RWPE2 (cell line): ENCODE measurements around the gene DYNC1I1.

Experiments used
- ATAC-seq: fragments of 200-7000 bp; cut with Tn5 transposase; 3 replicates; pipeline ENCODE4 v1.9.1; 2021; ENCODE audit warnings: low read depth
- DNase-seq: peaks from one replicate; pipeline ENCODE4 v3.0.0-alpha.2; 2020; ENCODE audit warnings: low spot score
- H3K27ac ChIP-seq: fragments of 450-650 bp; 2 replicates; pipeline ENCODE4 v1.5.1; 2017; ENCODE audit warnings: mild to moderate bottlenecking; ENCODE audit not compliant: poor library complexity, severe bottlenecking
- H3K27me3 ChIP-seq: fragments of 250-450 bp; sonication (Bioruptor Pico); 2 replicates; pipeline ENCODE4 v1.5.1; 2021; ENCODE audit warnings: mild to moderate bottlenecking, moderate library complexity; ENCODE audit not compliant: insufficient read depth, poor library complexity, severe bottlenecking
- H3K36me3 ChIP-seq: fragments of 250-450 bp; sonication (Bioruptor Pico); 2 replicates; pipeline ENCODE4 v1.5.1; 2020; ENCODE audit warnings: low read depth, mild to moderate bottlenecking, moderate library complexity
- H3K4me1 ChIP-seq: fragments of 250-450 bp; sonication (Bioruptor Pico); 2 replicates; pipeline ENCODE4 v1.5.1; 2021; ENCODE audit warnings: mild to moderate bottlenecking, moderate library complexity; ENCODE audit not compliant: insufficient read depth, poor library complexity, severe bottlenecking
- H3K4me3 ChIP-seq: fragments of 250-450 bp; sonication (Bioruptor Pico); 2 replicates; pipeline ENCODE4 v1.5.1; 2021; ENCODE audit warnings: mild to moderate bottlenecking, moderate library complexity; ENCODE audit not compliant: severe bottlenecking
- H3K9me3 ChIP-seq: fragments of 250-450 bp; sonication (Bioruptor Pico); 2 replicates; pipeline ENCODE4 v1.5.1; 2021; ENCODE audit warnings: mild to moderate bottlenecking, moderate library complexity; ENCODE audit not compliant: severe bottlenecking
- TF ChIP-seq, protein P1 (sequence below): fragments of 450-650 bp; IDR thresholded peaks from one replicate; pipeline ENCODE4 v1.5.1; 2017; ENCODE audit warnings: mild to moderate bottlenecking, moderate library complexity; ENCODE audit not compliant: poor library complexity, severe bottlenecking

The DYNC1I1 gene

DNA sequence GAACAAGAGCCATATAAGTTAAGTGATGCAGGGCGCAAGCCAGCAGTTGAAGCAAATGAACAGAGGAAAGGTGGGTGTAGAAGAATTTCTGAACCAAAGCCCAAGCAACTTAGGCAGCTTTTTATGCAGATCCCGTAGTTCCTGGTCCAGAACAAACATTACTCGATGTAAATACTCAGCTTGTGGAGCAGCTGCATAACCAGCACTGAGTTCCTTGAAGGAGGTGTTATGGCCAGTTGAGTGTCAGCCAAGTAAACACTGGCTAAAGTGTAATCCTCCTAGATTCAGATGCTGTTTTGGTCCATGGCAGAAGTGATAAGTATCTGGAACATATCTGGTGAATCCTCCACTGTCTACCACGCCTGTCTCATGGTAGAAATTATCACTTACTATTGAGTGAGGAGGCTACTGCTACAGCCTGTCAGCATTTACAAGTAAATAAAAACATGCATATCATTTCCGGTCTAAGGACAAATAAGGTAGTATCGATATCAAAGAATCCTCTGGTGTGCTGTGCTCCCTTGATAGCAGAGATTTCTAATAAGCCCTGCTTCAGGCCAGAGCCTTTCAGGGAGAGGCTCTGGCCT lies 213.9 kb downstream of the DYNC1I1 start:
- TF ChIP-seq, protein P1, sequence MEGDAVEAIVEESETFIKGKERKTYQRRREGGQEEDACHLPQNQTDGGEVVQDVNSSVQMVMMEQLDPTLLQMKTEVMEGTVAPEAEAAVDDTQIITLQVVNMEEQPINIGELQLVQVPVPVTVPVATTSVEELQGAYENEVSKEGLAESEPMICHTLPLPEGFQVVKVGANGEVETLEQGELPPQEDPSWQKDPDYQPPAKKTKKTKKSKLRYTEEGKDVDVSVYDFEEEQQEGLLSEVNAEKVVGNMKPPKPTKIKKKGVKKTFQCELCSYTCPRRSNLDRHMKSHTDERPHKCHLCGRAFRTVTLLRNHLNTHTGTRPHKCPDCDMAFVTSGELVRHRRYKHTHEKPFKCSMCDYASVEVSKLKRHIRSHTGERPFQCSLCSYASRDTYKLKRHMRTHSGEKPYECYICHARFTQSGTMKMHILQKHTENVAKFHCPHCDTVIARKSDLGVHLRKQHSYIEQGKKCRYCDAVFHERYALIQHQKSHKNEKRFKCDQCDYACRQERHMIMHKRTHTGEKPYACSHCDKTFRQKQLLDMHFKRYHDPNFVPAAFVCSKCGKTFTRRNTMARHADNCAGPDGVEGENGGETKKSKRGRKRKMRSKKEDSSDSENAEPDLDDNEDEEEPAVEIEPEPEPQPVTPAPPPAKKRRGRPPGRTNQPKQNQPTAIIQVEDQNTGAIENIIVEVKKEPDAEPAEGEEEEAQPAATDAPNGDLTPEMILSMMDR = no peak
- Histone ChIP-seq H3K27ac (no peak overlapping the region), H3K4me1 (no peaks in the 10 kb centered on the region), H3K27me3 (peaks cover 13% of the 10 kb centered on the region), H3K9me3 (no peaks in the 10 kb centered on the region), H3K36me3 (no peaks in the 10 kb centered on the region), H3K4me3 (no peak overlapping the region)
- DNase-seq (no peak), ATAC-seq (no peak)

DNA sequence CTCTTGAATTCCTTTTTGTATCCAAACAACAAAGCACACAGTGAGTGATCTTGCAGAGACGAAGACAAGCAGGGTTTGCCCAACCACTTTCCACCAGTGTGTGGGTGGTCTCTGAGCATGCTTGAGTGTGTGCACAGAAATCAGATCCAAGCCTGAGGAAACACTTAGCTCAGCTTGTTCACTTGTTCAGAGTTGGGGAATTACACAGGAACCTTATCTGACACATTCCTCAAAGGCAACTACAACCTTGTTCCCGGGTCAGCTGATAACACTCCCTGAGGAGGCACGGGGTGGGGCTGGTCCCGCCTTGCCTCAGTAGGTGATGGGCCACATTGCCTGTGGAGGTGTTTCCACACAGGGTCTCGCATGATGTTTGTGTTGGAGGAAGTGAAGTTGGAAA lies 216.9 kb downstream of the DYNC1I1 start:
- H3K9me3 ChIP-seq = no peaks in the 10 kb centered on the region
- TF ChIP-seq, protein P1 = no peak
- H3K36me3 ChIP-seq = no peaks in the 10 kb centered on the region
- DNase-seq (no peak), ATAC-seq (no peak)
- no peak overlapping the region for H3K4me3 ChIP-seq
- peaks cover 8% of the 10 kb centered on the region for H3K27me3 ChIP-seq
- H3K4me1 ChIP-seq = no peaks in the 10 kb centered on the region
- no peak overlapping the region for H3K27ac ChIP-seq

DNA sequence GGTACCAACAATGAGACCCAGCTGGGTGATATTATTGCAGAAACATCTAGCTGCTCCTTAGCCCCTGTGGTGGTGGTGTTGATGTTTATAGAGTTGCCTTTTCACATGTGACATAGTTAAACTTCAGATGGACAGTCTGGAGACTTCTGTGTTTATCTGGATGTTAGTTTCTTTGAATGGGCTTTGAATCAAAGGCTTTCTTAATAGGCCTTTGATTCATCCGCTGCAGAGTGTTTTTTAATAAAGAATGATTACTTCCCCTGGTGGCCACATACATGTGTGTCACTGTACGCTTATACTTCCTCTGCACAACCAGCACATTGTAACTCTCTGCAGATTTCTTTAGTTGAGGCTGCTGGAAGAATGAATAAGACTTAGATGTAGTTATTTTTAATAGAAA lies 221.0 kb downstream of the DYNC1I1 start:
- DNase-seq (no peak), ATAC-seq (no peak)
- Histone ChIP-seq H3K27me3 (no peaks in the 10 kb centered on the region), H3K9me3 (no peaks in the 10 kb centered on the region), H3K36me3 (no peaks in the 10 kb centered on the region), H3K4me1 (no peaks in the 10 kb centered on the region), H3K27ac (no peak overlapping the region), H3K4me3 (no peak overlapping the region)
- TF ChIP-seq, protein P1 = no peak

DNA sequence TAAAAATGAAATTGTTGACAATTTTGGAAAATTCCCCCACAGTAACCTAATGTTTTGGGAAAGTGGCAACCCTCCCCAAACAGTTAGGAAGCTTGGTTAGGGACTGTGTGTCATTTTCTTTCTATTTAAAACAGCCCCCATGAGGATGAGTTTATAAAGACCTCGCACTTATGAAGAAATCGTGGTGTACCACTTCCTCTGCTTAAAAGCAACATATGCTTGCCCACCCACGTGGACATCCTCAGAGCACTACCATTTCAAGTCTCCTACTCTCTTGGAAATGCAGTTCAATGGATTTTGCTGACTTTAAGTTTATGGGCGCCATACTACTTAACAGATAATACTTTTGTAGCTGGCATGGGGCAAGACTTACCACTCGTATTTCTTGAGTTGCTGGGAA lies 223.8 kb downstream of the DYNC1I1 start:
- ATAC-seq (no peak), DNase-seq (no peak)
- H3K36me3 ChIP-seq = no peaks in the 10 kb centered on the region
- H3K4me3 ChIP-seq = no peak overlapping the region
- no peak overlapping the region for H3K27ac ChIP-seq
- H3K4me1 ChIP-seq = no peaks in the 10 kb centered on the region
- H3K9me3 ChIP-seq = no peaks in the 10 kb centered on the region
- TF ChIP-seq, protein P1 = no peak
- H3K27me3 ChIP-seq = no peaks in the 10 kb centered on the region

DNA sequence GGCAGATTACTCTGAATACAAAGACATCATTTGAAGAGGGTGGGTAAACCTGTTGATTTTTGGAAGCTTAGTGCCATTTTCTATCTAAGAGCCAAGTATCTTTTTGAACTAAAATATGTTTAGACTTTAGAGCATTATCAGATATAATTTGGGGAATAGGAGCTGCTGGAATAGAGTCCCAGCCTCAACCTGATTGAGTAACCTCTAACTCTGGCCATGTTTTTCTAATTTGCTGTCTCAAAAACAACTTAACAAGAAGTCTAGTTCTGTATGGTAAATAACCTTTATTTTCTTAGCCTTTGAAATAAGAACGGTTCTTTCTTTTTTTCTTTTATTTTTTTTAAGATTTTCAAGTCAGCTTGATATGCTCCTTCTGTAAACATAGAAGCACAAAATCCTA lies 224.5 kb downstream of the DYNC1I1 start:
- H3K27ac ChIP-seq = no peak overlapping the region
- H3K4me3 ChIP-seq = no peak overlapping the region
- ATAC-seq (no peak), DNase-seq (no peak)
- no peaks in the 10 kb centered on the region for H3K36me3 ChIP-seq
- no peaks in the 10 kb centered on the region for H3K27me3 ChIP-seq
- no peaks in the 10 kb centered on the region for H3K4me1 ChIP-seq
- H3K9me3 ChIP-seq = no peaks in the 10 kb centered on the region
- TF ChIP-seq, protein P1 = no peak
